Parathyroid adenoma (tissue), 2 donors: ENCODE results near the gene LAMC3.
"Not testable (repeated sequence)": the region's sequence is repeated elsewhere in the genome, so short reads cannot be mapped to it uniquely, and the experiment has no call there.

Source experiments
- H2AFZ ChIP-seq: fragments of 300-600 bp; sonication (generic); one replicate; pipeline ENCODE4 v1.7.0; 2017; ENCODE audit warnings: antibody characterized with exemption, mild to moderate bottlenecking
- H3K27ac ChIP-seq: fragments of 300-600 bp; sonication (generic); one replicate; pipeline ENCODE4 v1.7.0; 2017
- H3K27me3 ChIP-seq: fragments of 300-600 bp; sonication (generic); one replicate; pipeline ENCODE4 v1.7.0; 2017; ENCODE audit warnings: low read length; ENCODE audit not compliant: control insufficient read depth, insufficient read depth
- H3K36me3 ChIP-seq: fragments of 300-600 bp; sonication (generic); one replicate; pipeline ENCODE4 v1.7.0; 2017; ENCODE audit warnings: low read length; ENCODE audit not compliant: control insufficient read depth, insufficient read depth
- H3K4me1 ChIP-seq: fragments of 300-600 bp; sonication (generic); one replicate; pipeline ENCODE4 v1.7.0; 2017; ENCODE audit warnings: control low read depth
- H3K4me2 ChIP-seq: fragments of 300-600 bp; sonication (generic); one replicate; pipeline ENCODE4 v1.7.0; 2017; ENCODE audit warnings: low read length
- H3K4me3 ChIP-seq: fragments of 300-600 bp; sonication (generic); one replicate; pipeline ENCODE4 v1.7.0; 2017; ENCODE audit warnings: low read depth, low read length
- H3K79me2 ChIP-seq: fragments of 300-600 bp; sonication (generic); one replicate; pipeline ENCODE4 v1.7.0; 2017; ENCODE audit warnings: control low read depth
- H3K9ac ChIP-seq: fragments of 300-600 bp; sonication (generic); one replicate; pipeline ENCODE4 v1.7.0; 2017; ENCODE audit warnings: mild to moderate bottlenecking
- H3K9me3 ChIP-seq: fragments of 300-600 bp; sonication (generic); one replicate; pipeline ENCODE4 v1.7.0; 2017; ENCODE audit warnings: low read length; ENCODE audit not compliant: control insufficient read depth
- TF ChIP-seq, protein P1 (sequence below): fragments of 300-600 bp; sonication (generic); IDR thresholded peaks from one replicate; pipeline ENCODE4 v1.7.0; 2017; ENCODE audit warnings: antibody characterized with exemption, mild to moderate bottlenecking
- donor health status: primary hyperparathyroidism.

LAMC3 gene

GRCh38 chr9:131098391-131099101 is 89.6 kb downstream of the LAMC3 start:
- no peak overlapping the region for H3K4me2 ChIP-seq
- H3K4me3 ChIP-seq: no peak overlapping the region
- H3K9me3 ChIP-seq: no peaks in the 10 kb centered on the region
- H3K9ac ChIP-seq: no peak overlapping the region
- H3K27ac ChIP-seq: peak overlapping the region; percentile 65
- TF ChIP-seq, protein P1, sequence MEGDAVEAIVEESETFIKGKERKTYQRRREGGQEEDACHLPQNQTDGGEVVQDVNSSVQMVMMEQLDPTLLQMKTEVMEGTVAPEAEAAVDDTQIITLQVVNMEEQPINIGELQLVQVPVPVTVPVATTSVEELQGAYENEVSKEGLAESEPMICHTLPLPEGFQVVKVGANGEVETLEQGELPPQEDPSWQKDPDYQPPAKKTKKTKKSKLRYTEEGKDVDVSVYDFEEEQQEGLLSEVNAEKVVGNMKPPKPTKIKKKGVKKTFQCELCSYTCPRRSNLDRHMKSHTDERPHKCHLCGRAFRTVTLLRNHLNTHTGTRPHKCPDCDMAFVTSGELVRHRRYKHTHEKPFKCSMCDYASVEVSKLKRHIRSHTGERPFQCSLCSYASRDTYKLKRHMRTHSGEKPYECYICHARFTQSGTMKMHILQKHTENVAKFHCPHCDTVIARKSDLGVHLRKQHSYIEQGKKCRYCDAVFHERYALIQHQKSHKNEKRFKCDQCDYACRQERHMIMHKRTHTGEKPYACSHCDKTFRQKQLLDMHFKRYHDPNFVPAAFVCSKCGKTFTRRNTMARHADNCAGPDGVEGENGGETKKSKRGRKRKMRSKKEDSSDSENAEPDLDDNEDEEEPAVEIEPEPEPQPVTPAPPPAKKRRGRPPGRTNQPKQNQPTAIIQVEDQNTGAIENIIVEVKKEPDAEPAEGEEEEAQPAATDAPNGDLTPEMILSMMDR: no peak
- no peaks in the 10 kb centered on the region for H3K36me3 ChIP-seq
- peaks cover 28% of the 10 kb centered on the region for H3K4me1 ChIP-seq
- no peaks in the 10 kb centered on the region for H3K79me2 ChIP-seq
- H2AFZ ChIP-seq: peak overlapping the region; percentile 38
- no peaks in the 10 kb centered on the region for H3K27me3 ChIP-seq

- Histone ChIP-seq H3K27me3 (no peaks in the 10 kb centered on the region), H3K4me3 (no peak overlapping the region), H2AFZ (peak overlapping the region; percentile 38), H3K4me1 (peaks cover 28% of the 10 kb centered on the region), H3K4me2 (peak overlapping the region; percentile 19), H3K27ac (peak overlapping the region; percentile 65), H3K9me3 (no peaks in the 10 kb centered on the region), H3K36me3 (no peaks in the 10 kb centered on the region), H3K9ac (no peak overlapping the region), H3K79me2 (no peaks in the 10 kb centered on the region)
- TF ChIP-seq, protein P1: no peak
Measured at GRCh38 chr9:131099102-131099606, 90.2 kb downstream of the LAMC3 start.

DNA sequence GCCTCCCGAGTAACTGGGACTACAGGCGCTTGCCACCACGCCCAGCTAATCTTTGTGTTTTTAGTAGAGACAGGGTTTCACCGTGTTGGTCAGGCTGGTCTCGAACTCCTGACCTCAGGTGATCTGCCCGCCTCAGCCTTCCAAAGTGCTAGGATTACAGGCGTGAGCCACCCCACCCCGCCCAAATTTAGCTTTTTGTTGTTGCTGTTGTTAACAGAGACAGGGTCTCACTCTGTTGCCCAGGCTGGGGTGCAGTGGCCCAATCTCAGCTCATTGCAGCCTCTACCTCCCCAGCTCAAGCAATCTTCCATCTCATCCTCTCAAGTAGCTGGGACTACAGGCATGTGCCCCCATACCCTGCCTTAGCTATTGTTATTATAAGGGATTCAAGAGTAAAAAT is 90.9 kb downstream of the LAMC3 start:
- H3K4me2 ChIP-seq, H3K79me2 ChIP-seq, H2AFZ ChIP-seq, H3K4me3 ChIP-seq, H3K9ac ChIP-seq, H3K9me3 ChIP-seq, H3K27me3 ChIP-seq, H3K27ac ChIP-seq, H3K36me3 ChIP-seq: not testable (repeated sequence)
- H3K4me1 ChIP-seq: peaks cover 28% of the 10 kb centered on the region

- Histone ChIP-seq H3K27me3 (no peaks in the 10 kb centered on the region), H2AFZ (no peak overlapping the region), H3K4me2 (no peak overlapping the region), H3K79me2 (no peaks in the 10 kb centered on the region), H3K4me1 (peaks cover 28% of the 10 kb centered on the region), H3K9ac (no peak overlapping the region), H3K36me3 (no peaks in the 10 kb centered on the region), H3K9me3 (no peaks in the 10 kb centered on the region), H3K27ac (no peak overlapping the region), H3K4me3 (no peak overlapping the region)
- TF ChIP-seq, protein P1: no peak
Measured at GRCh38 chr9:131100445-131100844, 91.5 kb downstream of the LAMC3 start.

GRCh38 chr9:131101207-131101964 is 92.4 kb downstream of the LAMC3 start:
- H3K4me2 ChIP-seq: peak overlapping the region; percentile 28
- peaks cover 25% of the 10 kb centered on the region for H3K4me1 ChIP-seq
- no peak overlapping the region for H3K9ac ChIP-seq
- no peaks in the 10 kb centered on the region for H3K27me3 ChIP-seq
- H3K9me3 ChIP-seq: no peaks in the 10 kb centered on the region
- H3K4me3 ChIP-seq: no peak overlapping the region
- H3K27ac ChIP-seq: peak overlapping the region; percentile 71
- no peak overlapping the region for H2AFZ ChIP-seq
- no peaks in the 10 kb centered on the region for H3K79me2 ChIP-seq
- TF ChIP-seq, protein P1: no peak
- no peaks in the 10 kb centered on the region for H3K36me3 ChIP-seq
